Activated CD4-positive, alpha-beta T cell treated with anti-CD3 and anti-CD28 coated beads for 48 hours (primary cell): Measurements from ENCODE around the gene TMEM156.
"Not testable (repeated sequence)": the region's sequence is repeated elsewhere in the genome, so short reads cannot be mapped to it uniquely, and the experiment has no call there.

Experiments
- DNase-seq: peaks from one replicate; pipeline ENCODE4 v3.0.0-alpha.2; 2020

The TMEM156 gene

GRCh38 chr4:39043058-39043860 lies 11.1 kb upstream of the TMEM156 start:
- no peak for DNase-seq

- no peak for DNase-seq
These were observed 10.2 kb upstream of the TMEM156 start for GRCh38 chr4:39042366-39042765.

- DNase-seq: no peak
These were observed 6.9 kb upstream of the TMEM156 start for GRCh38 chr4:39039108-39039507.

GRCh38 chr4:39037941-39038340 lies 5.7 kb upstream of the TMEM156 start:
- no peak for DNase-seq

- no peak for DNase-seq
These were observed 5.2 kb upstream of the TMEM156 start for GRCh38 chr4:39037491-39037825.

GRCh38 chr4:39036172-39036571 lies 4.0 kb upstream of the TMEM156 start:
- DNase-seq: no peak

- DNase-seq: not testable (repeated sequence)
These were observed 604 bp downstream of the TMEM156 start for GRCh38 chr4:39031590-39032020.

GRCh38 chr4:39030725-39031124 lies 1.5 kb downstream of the TMEM156 start:
- DNase-seq: no peak

- no peak for DNase-seq
These were observed 2.2 kb downstream of the TMEM156 start for GRCh38 chr4:39029752-39030694.

- no peak for DNase-seq
These were observed 6.1 kb downstream of the TMEM156 start for GRCh38 chr4:39026096-39026495.

GRCh38 chr4:39025552-39026085 lies 6.6 kb downstream of the TMEM156 start:
- DNase-seq: no peak

GRCh38 chr4:39024311-39024865 lies 7.8 kb downstream of the TMEM156 start:
- no peak for DNase-seq

- no peak for DNase-seq
These were observed 9.2 kb downstream of the TMEM156 start for GRCh38 chr4:39023059-39023458.

- no peak for DNase-seq
These were observed 10.0 kb downstream of the TMEM156 start for GRCh38 chr4:39022241-39022640.

GRCh38 chr4:39021631-39022030 lies 10.6 kb downstream of the TMEM156 start:
- no peak for DNase-seq

GRCh38 chr4:39020130-39020529 lies 12.1 kb downstream of the TMEM156 start:
- no peak for DNase-seq

GRCh38 chr4:39014028-39014427 lies 18.2 kb downstream of the TMEM156 start:
- DNase-seq: no peak

GRCh38 chr4:39004758-39005157 lies 27.5 kb downstream of the TMEM156 start:
- no peak for DNase-seq

- not testable (repeated sequence) for DNase-seq
These were observed 30.2 kb downstream of the TMEM156 start for GRCh38 chr4:39002058-39002457.

GRCh38 chr4:38995660-38996005 lies 36.6 kb downstream of the TMEM156 start:
- no peak for DNase-seq

GRCh38 chr4:38994135-38994534 lies 38.1 kb downstream of the TMEM156 start:
- no peak for DNase-seq

- no peak for DNase-seq
These were observed 38.5 kb downstream of the TMEM156 start for GRCh38 chr4:38993683-38994082.

GRCh38 chr4:38990241-38990640 lies 42.0 kb downstream of the TMEM156 start:
- DNase-seq: no peak
